GM21423 (cell line): Measurements from ENCODE around the gene VAV3.

Source experiments
- ATAC-seq: cut with Tn5 transposase; IDR thresholded peaks from one replicate; pipeline ENCODE4 v1.9.1; 2021; ENCODE audit warnings: mild to moderate bottlenecking, moderate library complexity; ENCODE audit not compliant: unreplicated experiment

Gene VAV3

GRCh38 chr1:107691540-107691939 is 273.4 kb downstream of the VAV3 start:
- ATAC-seq = no peak

GRCh38 chr1:107690491-107690890 is 274.5 kb downstream of the VAV3 start:
- no peak for ATAC-seq

- no peak for ATAC-seq
These were observed 275.2 kb downstream of the VAV3 start for GRCh38 chr1:107689733-107690132.

- no peak for ATAC-seq
These were observed 275.8 kb downstream of the VAV3 start for GRCh38 chr1:107689159-107689558.

GRCh38 chr1:107687849-107688753 is 276.9 kb downstream of the VAV3 start:
- ATAC-seq = no peak

GRCh38 chr1:107683683-107684082 is 281.3 kb downstream of the VAV3 start:
- ATAC-seq = no peak

GRCh38 chr1:107683191-107683657 is 281.8 kb downstream of the VAV3 start:
- no peak for ATAC-seq

- no peak for ATAC-seq
These were observed 282.5 kb downstream of the VAV3 start for GRCh38 chr1:107682467-107682866.

- no peak for ATAC-seq
These were observed 283.9 kb downstream of the VAV3 start for GRCh38 chr1:107681001-107681479.

GRCh38 chr1:107680579-107680985 is 284.4 kb downstream of the VAV3 start:
- ATAC-seq = no peak

- ATAC-seq = no peak
These were observed 285.5 kb downstream of the VAV3 start for GRCh38 chr1:107679411-107679953.

- no peak for ATAC-seq
These were observed 286.0 kb downstream of the VAV3 start for GRCh38 chr1:107678993-107679392.

GRCh38 chr1:107677697-107678096 is 287.3 kb downstream of the VAV3 start:
- ATAC-seq = no peak

- ATAC-seq = no peak
These were observed 290.5 kb downstream of the VAV3 start for GRCh38 chr1:107674486-107674885.

GRCh38 chr1:107673006-107673405 is 292.0 kb downstream of the VAV3 start:
- ATAC-seq = no peak

GRCh38 chr1:107670397-107671040 is 294.5 kb downstream of the VAV3 start:
- no peak for ATAC-seq

- no peak for ATAC-seq
These were observed 295.0 kb downstream of the VAV3 start for GRCh38 chr1:107669996-107670395.

GRCh38 chr1:107668762-107669161 is 296.2 kb downstream of the VAV3 start:
- no peak for ATAC-seq

GRCh38 chr1:107666493-107666892 is 298.5 kb downstream of the VAV3 start:
- no peak for ATAC-seq

GRCh38 chr1:107664982-107665925 is 299.7 kb downstream of the VAV3 start:
- no peak for ATAC-seq

GRCh38 chr1:107662971-107663370 is 302.0 kb downstream of the VAV3 start:
- ATAC-seq = no peak
